ENCODE data around the gene ELOVL6. TPM values are rescaled to one million over a fixed set of nuclear protein-coding genes. Genes with fewer than 3 reads are reported as not detected.
"Not testable (repeated sequence)": the region's sequence is repeated elsewhere in the genome, so short reads cannot be mapped to it uniquely, and the experiment has no call there.

ELOVL6 gene
- polyA plus RNA-seq, 3 donors = 31.7 to 35.3 (median 31.9) TPM

DNA sequence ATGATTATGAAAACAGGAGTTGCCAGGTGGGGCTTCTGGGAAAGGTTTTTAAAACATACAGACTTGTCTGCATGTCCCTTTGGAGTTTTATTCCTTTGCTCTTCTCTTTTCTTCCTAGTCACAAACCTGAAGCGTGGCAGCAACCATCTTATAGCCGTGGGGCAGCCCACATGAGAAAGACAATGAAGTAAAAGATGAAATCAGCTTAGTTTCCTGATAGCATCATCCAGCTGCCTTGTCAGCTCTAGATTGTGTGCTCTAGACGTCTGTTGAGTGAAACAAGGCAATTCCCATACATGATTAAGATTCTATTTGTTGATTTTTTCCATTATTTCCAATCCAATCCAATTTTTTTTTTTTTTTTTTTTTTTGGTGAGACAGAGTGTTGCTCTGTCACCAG lies 68.9 kb downstream of the ELOVL6 start:
- DNase-seq = no peak

DNA sequence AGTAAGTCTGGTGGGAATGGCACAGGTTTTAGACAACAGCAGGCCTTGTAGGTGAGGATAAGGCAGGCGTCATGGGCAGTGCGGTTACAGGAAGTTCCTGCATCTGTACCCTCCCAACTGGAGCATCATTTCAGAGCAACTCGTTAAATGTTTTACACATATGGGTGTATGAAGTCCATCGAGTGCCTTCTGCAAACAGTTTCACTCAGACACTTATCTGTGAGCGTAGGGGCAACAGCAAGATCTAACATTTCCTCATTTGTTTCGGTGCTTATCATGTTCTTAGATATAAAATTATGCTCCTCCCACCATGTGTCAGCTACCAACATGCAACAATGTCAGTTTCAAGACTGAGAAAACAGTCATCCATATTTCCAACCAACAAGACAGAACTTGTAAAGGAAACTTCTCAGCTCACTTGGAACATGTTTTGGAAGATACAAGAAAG lies 69.9 kb downstream of the ELOVL6 start:
- no peak for DNase-seq

DNA sequence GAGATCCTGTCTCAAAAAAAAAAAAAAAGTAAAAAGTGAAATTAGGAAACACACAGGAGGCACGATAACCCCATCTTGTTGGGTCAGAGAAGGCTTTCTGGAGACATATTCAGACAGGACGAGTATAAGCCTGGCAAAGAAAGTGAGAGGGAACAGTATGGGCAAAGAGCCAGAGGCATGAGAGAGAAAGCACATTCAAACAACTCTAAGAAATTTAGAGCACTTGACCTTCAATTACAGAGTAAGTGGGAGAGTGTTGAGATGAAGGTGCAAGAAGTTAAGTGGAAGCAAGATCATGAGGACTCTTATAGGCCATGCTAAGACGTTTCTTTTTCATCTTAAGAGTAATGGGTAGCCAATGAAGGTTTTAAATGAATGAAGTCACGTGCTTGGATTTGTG lies 70.4 kb downstream of the ELOVL6 start:
- no peak for DNase-seq

DNA sequence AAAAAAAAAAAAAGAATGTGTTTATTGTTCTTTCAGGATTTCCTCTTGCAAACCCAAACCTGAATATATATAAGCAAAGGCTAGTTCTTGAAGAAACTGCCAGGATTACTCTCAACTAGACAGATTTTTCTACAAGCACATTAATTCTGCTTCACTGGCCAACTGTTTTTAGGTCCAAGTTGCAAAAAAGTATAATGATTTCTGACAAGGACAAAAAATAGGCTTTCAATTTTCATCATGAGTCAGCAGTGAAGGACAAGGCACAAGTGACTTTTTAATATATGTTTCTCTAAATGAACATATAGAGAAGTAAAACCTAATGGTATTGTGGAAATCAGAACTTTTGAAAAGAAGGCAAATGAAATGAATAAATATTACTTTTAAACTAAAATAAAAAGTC lies 73.7 kb downstream of the ELOVL6 start:
- no peak for DNase-seq

DNA sequence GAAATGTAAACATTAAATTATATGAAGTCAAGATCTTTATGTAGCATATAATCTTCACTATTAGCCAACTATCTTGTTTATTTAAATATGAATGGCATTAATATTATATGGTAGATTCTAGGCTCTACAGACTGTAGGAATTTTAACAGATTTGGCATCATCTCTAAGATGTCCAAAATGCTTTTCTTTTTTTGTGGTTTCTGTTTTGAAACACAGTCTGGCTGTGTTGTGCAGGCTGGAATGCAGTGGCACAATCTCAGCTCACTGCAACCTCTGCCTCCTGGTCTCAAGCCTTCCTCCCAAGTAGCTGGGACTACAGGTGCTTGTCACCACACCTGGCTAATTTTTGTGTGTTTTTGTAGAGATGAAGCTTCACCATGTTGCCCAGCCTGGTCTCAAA lies 76.2 kb downstream of the ELOVL6 start:
- no peak for DNase-seq

DNA sequence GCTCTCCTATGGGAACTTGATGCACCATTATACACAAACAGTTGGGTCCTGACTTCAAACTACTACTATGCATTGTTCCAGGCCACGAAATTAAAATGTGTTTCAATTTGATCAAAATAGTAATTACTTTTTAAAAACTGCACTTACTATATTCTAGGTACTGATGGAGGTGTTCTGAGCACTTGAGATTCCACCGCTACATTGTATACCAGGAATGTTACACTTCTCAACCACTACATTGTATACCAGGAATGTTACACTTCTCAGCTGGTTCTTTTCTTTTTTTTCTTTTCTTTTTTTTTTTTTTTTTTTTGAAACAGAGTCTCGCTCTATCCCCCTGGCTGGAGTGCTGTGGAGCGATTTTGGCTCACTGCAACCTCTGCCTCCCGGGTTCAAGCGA lies 77.9 kb downstream of the ELOVL6 start:
- DNase-seq = no peak

DNA sequence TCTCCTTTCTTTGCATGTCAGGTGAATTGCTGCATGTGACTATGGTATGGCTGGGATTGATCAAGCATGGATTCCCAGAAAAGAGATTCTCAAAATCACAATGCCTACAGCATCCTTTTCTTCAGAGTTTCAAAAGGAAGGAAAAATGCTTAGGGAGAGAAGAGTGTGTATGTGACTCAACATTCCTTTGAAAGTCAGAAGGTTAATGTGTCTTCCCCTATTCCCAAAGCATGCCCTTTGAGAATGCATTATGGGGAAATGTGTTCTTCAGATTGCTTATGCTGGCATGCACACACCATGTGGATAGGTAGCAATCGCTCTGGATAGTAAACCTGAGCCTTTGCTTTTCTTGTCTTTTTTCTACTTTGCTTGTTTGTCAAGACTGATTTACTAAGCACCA lies 78.5 kb downstream of the ELOVL6 start:
- DNase-seq = no peak

DNA sequence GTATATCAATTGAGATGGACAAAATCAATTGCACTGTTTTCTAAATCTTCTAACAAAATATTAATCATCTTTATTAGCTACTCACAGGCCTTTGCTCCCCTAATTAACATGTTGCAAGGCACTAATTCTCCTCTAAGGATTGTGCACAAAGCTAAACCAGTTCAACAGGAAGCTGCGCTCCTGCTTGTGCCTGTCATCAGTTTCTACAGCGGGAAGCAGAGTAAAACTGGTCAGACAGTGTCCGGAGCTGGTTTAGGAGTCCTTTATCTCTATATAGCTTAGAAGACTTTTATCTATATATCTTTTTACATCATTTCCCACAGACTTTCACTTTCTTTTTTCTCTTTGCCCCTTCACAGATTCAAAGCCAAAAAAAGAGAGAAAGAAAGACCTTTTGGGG lies 79.1 kb downstream of the ELOVL6 start:
- DNase-seq = no peak

DNA sequence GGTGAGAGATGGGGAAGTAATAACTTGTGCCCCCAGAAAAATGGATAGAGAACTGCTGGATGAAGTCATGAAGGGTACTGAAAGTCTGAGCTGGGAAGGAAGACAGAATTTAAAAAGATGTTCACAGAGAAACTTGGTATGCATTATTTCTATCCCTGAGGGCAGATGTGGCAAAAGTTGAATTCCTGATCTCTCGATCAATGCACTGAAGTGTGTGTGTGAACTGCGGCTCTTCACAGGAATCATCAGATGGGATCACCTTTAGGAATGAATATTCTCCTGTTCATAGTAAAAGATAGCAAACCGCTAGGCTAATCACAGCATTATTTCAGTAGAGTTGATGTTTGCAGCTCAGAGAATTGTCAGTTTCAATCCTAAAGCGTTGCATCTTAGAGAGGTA lies 86.4 kb downstream of the ELOVL6 start:
- DNase-seq = no peak

DNA sequence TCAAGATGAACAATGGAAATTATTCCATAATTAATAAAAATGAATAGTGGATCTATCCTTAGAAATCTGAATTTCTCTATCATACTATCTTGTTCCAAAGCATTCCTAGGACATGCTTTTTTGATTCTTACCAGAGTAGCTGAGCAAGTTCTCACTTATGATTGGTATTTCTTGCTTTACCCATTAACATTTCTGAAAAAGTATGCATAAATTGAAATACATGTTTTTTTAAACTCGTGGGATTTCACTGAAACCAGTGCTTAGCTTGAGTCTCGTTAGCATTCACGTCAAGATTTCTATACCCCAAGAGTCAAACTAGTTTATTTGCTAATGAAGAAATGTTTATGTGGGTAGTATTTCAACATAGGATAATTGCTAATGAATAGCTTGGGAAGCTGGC lies 89.0 kb downstream of the ELOVL6 start:
- no peak for DNase-seq

DNA sequence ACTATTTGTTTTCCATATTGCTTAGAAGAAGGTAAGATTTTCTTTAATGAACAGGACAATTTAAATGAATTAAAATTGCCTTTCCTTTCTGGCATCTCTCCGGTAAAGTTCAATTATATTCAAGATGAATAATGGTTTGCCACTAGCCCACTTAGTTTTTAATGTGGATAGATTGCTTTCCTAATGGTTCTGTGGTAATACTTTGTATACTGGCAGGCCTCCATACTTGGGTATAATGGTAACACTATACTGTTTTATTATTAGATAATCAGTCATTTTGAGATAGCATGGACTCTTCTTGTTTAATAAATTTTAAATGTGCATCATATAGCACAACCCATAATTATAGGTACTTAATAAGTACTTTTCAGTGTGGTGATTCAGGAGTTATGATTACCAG lies 89.5 kb downstream of the ELOVL6 start:
- DNase-seq = no peak

DNA sequence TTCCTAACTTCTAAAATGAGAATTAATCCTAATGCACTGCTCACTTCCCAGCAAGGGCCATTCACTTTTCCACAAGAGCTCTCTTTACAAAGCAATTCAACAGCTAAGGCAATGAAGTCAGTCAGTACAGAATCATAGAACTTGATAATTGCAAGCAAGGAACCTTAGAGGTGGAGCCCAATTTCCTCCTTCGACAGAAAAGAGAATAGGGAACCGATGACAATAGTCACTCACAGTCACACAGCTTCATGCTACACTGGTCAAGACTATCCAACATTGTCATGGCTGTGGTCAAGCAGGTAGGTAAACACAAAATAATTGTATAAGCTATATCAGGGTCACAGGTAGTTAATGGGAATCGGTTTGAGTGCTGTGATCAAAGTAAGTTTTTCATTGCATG lies 90.0 kb downstream of the ELOVL6 start:
- no peak for DNase-seq

DNA sequence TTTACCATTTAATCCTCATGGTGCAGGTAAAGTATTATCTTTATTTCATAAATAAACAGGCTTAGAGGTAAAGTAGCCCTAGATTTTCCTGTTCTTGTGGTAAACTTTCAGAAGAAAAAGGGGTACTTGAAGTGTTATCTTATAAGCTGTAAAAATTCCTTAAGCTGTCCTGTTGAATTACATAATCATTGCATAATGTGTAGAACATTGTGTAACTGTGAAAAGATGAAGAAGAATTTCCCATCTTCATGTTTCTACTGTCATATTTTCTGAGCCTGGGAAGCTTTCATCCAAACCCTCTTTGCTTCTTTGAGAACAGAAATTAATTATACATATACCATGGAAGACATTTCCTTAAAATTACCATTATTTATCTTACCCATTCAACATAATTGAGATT lies 90.5 kb downstream of the ELOVL6 start:
- no peak for DNase-seq

DNA sequence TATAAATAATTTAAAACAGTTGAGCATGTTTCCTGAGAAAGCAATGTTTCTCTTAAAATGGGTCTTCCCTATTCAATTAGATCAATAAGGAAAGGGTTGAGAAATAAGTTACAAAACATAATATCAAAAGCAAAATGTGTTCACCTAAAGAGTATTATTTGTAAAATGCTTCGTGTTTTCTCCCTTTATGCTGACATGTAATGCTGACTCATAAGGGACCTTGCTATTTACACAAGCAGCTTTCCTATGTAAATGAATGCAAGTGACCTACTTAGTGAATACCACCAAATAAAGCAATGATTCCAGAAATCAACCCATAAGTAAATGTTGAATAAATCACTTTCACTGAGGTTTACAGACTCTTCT lies 91.5 kb downstream of the ELOVL6 start:
- DNase-seq = no peak

DNA sequence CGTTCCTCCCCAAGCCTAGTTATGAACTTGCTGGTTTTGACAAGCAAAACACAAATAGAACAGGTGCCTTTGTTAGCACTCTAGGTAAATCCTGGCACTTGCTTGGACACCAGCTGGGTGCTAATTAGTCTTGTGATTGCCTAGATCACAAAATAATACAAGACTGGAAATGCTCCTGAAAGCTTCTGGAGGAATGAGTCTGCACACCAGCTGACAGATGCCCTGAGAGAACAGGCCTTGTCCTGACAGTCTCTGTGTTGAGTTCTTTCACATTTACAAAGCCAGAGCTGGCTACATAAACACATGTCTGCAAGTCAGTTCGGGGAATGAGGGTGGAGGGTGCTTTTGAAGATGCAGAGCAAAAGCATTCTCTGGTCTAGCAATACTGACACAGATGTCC lies 93.8 kb downstream of the ELOVL6 start:
- DNase-seq = no peak

DNA sequence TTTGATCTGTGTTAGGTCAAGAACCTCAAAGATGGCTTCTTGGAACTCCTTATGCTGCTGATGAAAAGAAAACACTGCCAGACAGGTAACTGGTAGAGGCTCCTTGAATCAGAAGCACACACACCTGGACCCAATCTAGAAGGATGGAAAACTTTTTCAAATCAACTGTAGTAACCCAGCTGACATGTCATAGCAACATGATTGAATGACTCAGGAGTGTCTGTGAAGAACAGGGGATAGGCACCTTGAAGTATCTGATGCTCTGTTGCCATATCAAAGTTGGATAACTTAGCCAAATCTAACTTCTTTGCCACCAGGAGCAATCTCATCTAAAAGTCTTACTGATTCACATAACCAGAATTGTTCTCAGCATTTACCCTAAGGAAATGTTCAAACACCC lies 98.8 kb downstream of the ELOVL6 start:
- DNase-seq = no peak

DNA sequence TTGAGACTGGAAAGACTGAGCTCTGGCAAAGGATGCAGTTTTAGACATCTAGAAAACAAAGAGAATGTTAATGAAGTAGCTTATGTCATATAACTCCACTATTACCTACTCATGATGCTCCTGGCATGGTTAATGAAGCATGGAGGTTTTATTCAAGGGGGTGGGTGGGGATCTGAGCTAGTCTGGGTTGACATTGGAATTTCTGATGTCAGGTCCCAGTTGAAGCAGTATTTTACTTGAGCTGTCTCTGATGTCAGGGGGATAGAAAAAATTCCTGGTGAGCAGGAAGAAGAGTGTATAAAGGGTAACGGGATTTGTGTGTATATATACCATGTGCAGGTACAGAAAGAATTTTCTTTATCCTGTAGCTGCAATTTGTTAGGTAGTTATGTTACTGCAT lies 102.0 kb downstream of the ELOVL6 start:
- peak; percentile 39 for DNase-seq

DNA sequence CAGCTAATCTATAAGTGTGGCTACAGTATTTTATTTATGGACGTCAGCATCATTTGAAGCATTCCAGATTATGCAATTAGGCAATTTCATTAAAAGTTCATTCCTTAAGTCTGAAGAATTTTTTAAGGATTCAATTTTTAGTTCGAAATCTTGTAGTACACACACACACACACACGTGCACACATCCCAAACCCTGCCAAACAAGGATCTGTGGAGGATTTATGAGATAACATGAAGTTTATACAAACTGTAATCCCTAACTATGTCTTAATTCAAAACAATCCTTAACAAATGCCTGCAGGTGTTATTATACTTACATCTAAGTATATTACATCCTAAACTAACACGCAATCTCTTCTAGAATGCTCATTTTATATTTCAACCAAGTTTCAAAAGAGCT lies 105.8 kb downstream of the ELOVL6 start:
- DNase-seq = no peak

DNA sequence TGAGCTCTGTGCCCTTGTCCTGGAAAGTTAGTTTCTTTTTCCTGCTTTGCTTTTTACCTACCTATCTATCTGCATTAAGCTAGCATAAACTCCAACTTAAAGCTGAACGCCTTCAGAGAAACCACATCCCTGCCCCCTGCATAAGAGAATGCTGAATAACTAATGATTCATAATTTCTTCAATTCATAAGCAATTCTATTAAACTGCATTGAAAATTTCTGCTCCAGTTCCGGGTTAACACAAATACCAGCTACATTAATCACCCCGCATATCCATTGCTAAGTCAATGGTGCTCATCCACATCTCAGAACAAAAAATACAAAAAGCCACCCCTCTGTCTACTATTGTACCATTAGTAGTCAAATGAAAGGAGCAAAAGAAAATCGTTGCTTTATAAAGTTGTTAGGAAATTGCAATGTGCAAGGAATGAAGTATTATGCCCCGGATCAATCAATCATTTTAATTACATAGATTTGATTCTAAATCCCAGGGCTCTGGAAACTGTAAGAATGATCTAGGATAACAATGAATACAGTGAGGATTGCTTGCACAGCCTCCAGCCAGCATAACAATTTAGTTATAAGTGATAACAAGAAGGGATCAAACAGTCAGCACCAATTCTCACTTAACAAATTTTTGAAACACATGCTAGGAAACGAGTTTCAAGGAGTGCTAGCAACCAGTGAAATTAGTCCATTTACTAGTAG lies 106.8 kb downstream of the ELOVL6 start:
- DNase-seq = no peak

DNA sequence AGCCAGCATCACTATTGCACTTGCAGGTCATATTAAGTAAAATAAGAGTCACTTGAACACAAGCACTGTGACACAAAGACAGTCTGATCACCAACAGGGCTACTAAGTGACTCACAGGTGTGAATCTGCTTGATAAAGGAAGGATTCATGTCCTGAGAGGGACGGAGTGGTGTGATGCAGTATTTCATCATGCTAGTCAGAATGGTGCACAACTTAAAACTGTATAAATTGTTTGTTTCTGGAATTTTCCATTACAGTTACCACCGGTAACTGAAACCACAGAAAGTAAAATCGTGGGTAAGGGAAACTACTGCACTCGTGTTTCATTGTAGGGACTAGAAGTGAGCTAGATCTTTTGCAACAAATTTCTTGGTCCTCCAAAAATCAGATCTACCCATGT lies 109.7 kb downstream of the ELOVL6 start:
- no peak for DNase-seq

DNA sequence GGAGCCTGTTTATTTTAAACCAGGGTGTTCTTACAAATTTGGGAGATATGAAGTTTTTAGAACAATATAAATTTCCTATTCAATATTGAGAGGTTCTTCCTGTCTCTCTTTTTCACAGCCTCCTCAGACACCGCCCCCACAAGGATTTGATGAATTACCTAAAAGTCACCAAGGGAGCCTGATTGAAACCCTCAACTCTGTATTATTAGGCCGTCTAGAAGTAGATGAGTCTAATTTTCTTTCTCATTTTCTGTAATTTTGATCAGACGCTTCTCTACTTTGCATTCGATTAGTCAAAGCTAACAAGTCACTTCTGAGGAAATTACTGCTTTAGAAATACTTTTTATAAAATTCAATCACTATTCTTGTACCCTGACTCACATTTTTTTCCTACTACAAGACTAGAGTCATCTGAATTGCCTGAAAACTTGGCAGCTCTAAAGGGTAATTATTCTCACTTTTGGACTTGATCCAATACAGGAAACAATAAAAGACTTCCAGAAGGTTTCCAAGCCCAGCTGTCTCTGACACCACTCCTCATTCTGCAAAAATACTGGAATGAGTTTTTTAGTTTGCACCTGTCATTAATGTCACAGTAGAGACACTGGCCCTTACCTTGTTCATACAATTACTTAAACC lies 111.2 kb downstream of the ELOVL6 start:
- peak; percentile 57 for DNase-seq

DNA sequence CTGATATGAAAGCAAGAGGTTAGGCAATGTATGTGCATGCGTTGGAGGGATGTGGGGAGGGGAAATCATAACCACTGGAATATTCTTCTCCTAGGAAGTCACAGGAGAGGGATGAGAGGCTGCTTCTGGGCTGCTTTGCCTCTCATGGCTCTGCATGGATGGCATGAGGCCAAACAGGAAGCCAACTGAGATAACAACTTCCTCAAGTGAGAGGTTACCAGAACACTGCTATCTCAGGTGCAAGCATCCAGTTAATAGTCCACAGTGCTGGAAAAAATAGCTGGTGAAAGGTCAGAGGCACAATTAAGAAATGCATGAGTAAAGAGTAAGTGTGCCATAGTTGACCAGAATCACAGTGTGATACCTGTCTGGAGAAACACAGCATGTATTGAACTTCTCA lies 113.3 kb downstream of the ELOVL6 start:
- no peak for DNase-seq

DNA sequence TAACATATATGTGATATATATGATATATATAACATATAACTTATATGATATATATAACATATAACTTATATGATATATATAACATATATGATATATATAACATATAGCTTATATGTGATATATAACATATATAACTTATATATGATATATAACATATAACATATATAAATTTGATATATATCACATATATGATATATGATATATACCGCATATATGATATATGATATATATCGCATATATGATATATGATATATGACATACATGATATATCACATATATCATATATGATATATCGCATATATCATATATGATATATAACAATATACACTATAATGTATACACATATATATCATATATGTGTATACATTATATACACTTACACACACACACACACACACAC lies 114.3 kb downstream of the ELOVL6 start:
- no peak for DNase-seq

DNA sequence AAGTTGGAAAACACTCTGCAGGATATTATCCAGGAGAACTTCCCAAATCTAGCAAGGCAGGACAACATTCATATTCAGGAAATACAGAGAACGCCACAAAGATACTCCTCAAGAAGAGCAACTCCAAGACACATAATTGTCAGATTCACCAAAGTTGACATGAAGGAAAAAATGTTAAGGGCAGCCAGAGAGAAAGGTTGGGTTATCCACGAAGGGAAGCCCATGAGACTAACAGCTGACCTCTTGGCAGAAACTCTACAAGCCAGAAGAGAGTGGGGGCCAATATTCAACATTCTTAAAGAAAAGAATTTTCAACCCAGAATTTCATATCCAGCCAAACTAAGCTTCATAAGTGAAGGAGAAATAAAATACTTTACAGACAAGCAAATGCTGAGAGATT lies 120.3 kb downstream of the ELOVL6 start:
- DNase-seq = not testable (repeated sequence)
